HepG2 (cell line): ENCODE measurements around the gene ZNF23. TPM values are rescaled to one million over a fixed set of nuclear protein-coding genes. Genes with fewer than 3 reads are reported as not detected.

ENCODE experiments used
- ARHGAP35 ChIP-seq: sonication (generic); formaldehyde crosslinking; IDR thresholded peaks from 2 replicates; pipeline ENCODE4 v1.9.0; 2022; ENCODE audit warnings: mild to moderate bottlenecking, inconsistent platforms, moderate library complexity, missing genetic modification reagents, borderline replicate concordance
- CHCHD3 ChIP-seq: sonication (generic); formaldehyde crosslinking; IDR thresholded peaks from 2 replicates; pipeline ENCODE4 v1.8.0; 2022; ENCODE audit warnings: mild to moderate bottlenecking, missing genetic modification reagents, moderate library complexity
- EEA1 ChIP-seq: sonication (generic); formaldehyde crosslinking; IDR thresholded peaks from 2 replicates; pipeline ENCODE4 v1.5.1; 2020; ENCODE audit warnings: mild to moderate bottlenecking, missing genetic modification reagents, borderline replicate concordance
- ETV6 ChIP-seq: sonication (generic); formaldehyde crosslinking; conservative IDR thresholded peaks from 2 replicates; pipeline ENCODE4 v1.4.0; 2020; ENCODE audit warnings: missing genetic modification reagents
- HDAC2 ChIP-seq: sonication (generic); formaldehyde crosslinking; IDR thresholded peaks from 2 replicates; pipeline ENCODE4 v1.4.0; 2020; ENCODE audit warnings: missing genetic modification reagents
- LRRFIP1 ChIP-seq: sonication (generic); formaldehyde crosslinking; conservative IDR thresholded peaks from 2 replicates; pipeline ENCODE4 v1.4.0; 2020; ENCODE audit warnings: missing genetic modification reagents
- MIER2 ChIP-seq: IDR thresholded peaks from 2 replicates; pipeline ENCODE4 v1.6.1; 2016; ENCODE audit warnings: missing biosample characterization, missing genetic modification reagents
- NCOA2 ChIP-seq: sonication (generic); formaldehyde crosslinking; IDR thresholded peaks from 2 replicates; pipeline ENCODE4 v1.8.0; 2022; ENCODE audit warnings: inconsistent platforms
- NR3C1 ChIP-seq: sonication (generic); formaldehyde crosslinking; IDR thresholded peaks from 2 replicates; pipeline ENCODE4 v1.4.0; 2020; ENCODE audit warnings: missing genetic modification reagents
- ONECUT2 ChIP-seq: sonication (generic); formaldehyde crosslinking; IDR thresholded peaks from 2 replicates; pipeline ENCODE4 v1.4.0; 2020; ENCODE audit warnings: missing genetic modification reagents
- RFX3 ChIP-seq: IDR thresholded peaks from 2 replicates; pipeline ENCODE4 v1.6.1; 2016; ENCODE audit warnings: missing biosample characterization, missing genetic modification reagents
- TERF1 ChIP-seq: sonication (generic); formaldehyde crosslinking; IDR thresholded peaks from 2 replicates; pipeline ENCODE4 v1.8.0; 2022; ENCODE audit warnings: mild to moderate bottlenecking, missing genetic modification reagents, moderate library complexity
- THRA ChIP-seq: sonication (generic); formaldehyde crosslinking; IDR thresholded peaks from 2 replicates; pipeline ENCODE4 v1.4.0; 2020; ENCODE audit warnings: missing genetic modification reagents, borderline replicate concordance
- ZBTB7A ChIP-seq: sonication (generic); formaldehyde crosslinking; IDR thresholded peaks from 2 replicates; pipeline ENCODE4 v1.8.0; 2022; ENCODE audit warnings: mild to moderate bottlenecking, missing genetic modification reagents
- ZNF589 ChIP-seq: sonication (generic); formaldehyde crosslinking; conservative IDR thresholded peaks from 2 replicates; pipeline ENCODE4 v1.8.0; 2022; ENCODE audit warnings: mild to moderate bottlenecking, moderate library complexity, missing genetic modification reagents
- ZNF616 ChIP-seq: sonication (generic); formaldehyde crosslinking; IDR thresholded peaks from 2 replicates; pipeline ENCODE4 v1.5.0; 2020; ENCODE audit warnings: low read depth, mild to moderate bottlenecking, missing genetic modification reagents
- ZNF646 ChIP-seq: sonication (generic); formaldehyde crosslinking; IDR thresholded peaks from 2 replicates; pipeline ENCODE4 v1.9.0; 2021; ENCODE audit warnings: mild to moderate bottlenecking, missing genetic modification reagents
- ZNF660 ChIP-seq: sonication (generic); formaldehyde crosslinking; IDR thresholded peaks from 2 replicates; pipeline ENCODE4 v1.5.1; 2020; ENCODE audit warnings: mild to moderate bottlenecking, low read depth, missing genetic modification reagents, borderline replicate concordance
- ZNF766 ChIP-seq: sonication (generic); formaldehyde crosslinking; IDR thresholded peaks from 2 replicates; pipeline ENCODE4 v1.5.0; 2020; ENCODE audit warnings: missing genetic modification reagents, borderline replicate concordance
- polyA plus RNA-seq, 8 experiments: library from polyadenylated mRNA; depleted of rRNA in 3 of 8; stranded (reverse) in 7 of 8; unstranded in 1 of 8; fragments of >200 nt; fragmentation: Illumina TruSeq in 4 of 8; extraction: Trizol in 4 of 8; gene quantifications; 2 replicates each; pipeline versions ENCODE4 v1.2.1 to v1.2.3, GENCODE V29; 2011 to 2016; ENCODE audit warnings: low read depth in 4 of 8, missing spikeins in 1 of 8, mixed read lengths in 1 of 8; ENCODE audit not compliant: insufficient read depth in 1 of 8
- total RNA-seq, 5 experiments: library from RNA; depleted of rRNA; stranded (reverse); fragments of >200 nt; fragmentation: Illumina TruSeq; extraction: Trizol; gene quantifications; 2 replicates each; pipeline ENCODE4 v1.2.3, GENCODE V29; 2016; ENCODE audit warnings: low read depth in 1 of 5

Gene ZNF23
- total and polyA plus RNA-seq, 2 of the 13 experiments (the other 11 are each of a cell fraction or from before 2014, with no cell fraction given), result 8.6 to 12.2 TPM

- TF ChIP-seq TERF1 (CRISPR knock-in tag), result no peak
- TF ChIP-seq THRA (CRISPR knock-in tag), result peak; percentile 79
- peak; percentile 88 for TF ChIP-seq HDAC2 (CRISPR knock-in tag)
- peak; percentile 59; the same call in 1 of the 2 replicates for TF ChIP-seq RFX3 (CRISPR knock-in tag)
- TF ChIP-seq ZNF660 (CRISPR knock-in tag), result no peak
- peak; percentile 79 for TF ChIP-seq NCOA2 (CRISPR knock-in tag)
- peak; percentile 98 for TF ChIP-seq ETV6 (CRISPR knock-in tag)
- TF ChIP-seq ZNF616, result peak; percentile 92
- 0 out of 2 replicates have a peak, but pooled peaks have one; percentile 24 for TF ChIP-seq ZNF646 (CRISPR knock-in tag)
- peak; percentile 92 for TF ChIP-seq ARHGAP35
- TF ChIP-seq ZNF589, result peak; percentile 96
- TF ChIP-seq NR3C1 (CRISPR knock-in tag), result no peak
- 0 out of 2 replicates have a peak, but pooled peaks have one; percentile 96 for TF ChIP-seq ZNF766
- TF ChIP-seq ONECUT2 (CRISPR knock-in tag), result peak; percentile 74
- TF ChIP-seq CHCHD3 (CRISPR knock-in tag), result 0 out of 2 replicates have a peak, but pooled peaks have one; percentile 70
- TF ChIP-seq MIER2 (CRISPR knock-in tag), result peak; percentile 99
- peak; percentile 86; the same call in 1 of the 2 replicates for TF ChIP-seq EEA1 (CRISPR knock-in tag)
- TF ChIP-seq LRRFIP1, result peak; percentile 97
- 0 out of 2 replicates have a peak, but pooled peaks have one; percentile 59 for TF ChIP-seq ZBTB7A (CRISPR knock-in tag)
Measured at GRCh38 chr16:71467810-71468209, 5.8 kb upstream of the ZNF23 start (continued).
